H1 (cell line): ENCODE measurements around the gene SLC27A4. TPM values are rescaled to one million over a fixed set of nuclear protein-coding genes. Genes with fewer than 3 reads are reported as not detected.

ENCODE experiments used
- CTCF ChIA-PET: fragments of 300-600 bp; sonication (Branson Sonifier 250); formaldehyde crosslinking; loops from one replicate; lab custom pipeline; 2021; ENCODE audit not compliant: partially characterized antibody; lab: Charles Lee
- POLR2A ChIA-PET: fragments of 300-600 bp; sonication (Branson Sonifier 250); formaldehyde crosslinking; loops from one replicate; lab custom pipeline; 2021; ENCODE audit warnings: inconsistent platforms; ENCODE audit not compliant: partially characterized antibody; lab: Charles Lee
- DNase-seq, 2 experiments: peaks; one replicate each; pipeline versions ENCODE4 v3.0.0 to v3.0.0-alpha.2; 2010 to 2022; ENCODE audit warnings: low spot score in 2 of 2, low read depth in 1 of 2, mixed read lengths in 1 of 2
- FAIRE-seq: peaks from 2 replicates; lab custom pipeline; 2011; peaks lifted over from hg19 to GRCh38; lab: Jason Lieb, UNC
- H2AFZ ChIP-seq: 2 replicates; pipeline ENCODE4 v1.8.1; 2012; ENCODE audit warnings: low read length, inconsistent platforms
- H2AK5ac ChIP-seq: 2 replicates; pipeline ENCODE4 v1.6.1; 2013; ENCODE audit warnings: low read depth, low read length
- H2BK120ac ChIP-seq: replicated peaks from 2 replicates; pipeline ENCODE3; 2013; ENCODE audit warnings: low read depth, low read length, inconsistent platforms
- H2BK12ac ChIP-seq: 2 replicates; pipeline ENCODE4 v1.6.1; 2013; ENCODE audit warnings: low read depth, low read length
- H2BK15ac ChIP-seq: 2 replicates; pipeline ENCODE4 v1.6.1; 2013; ENCODE audit warnings: low read length
- H2BK20ac ChIP-seq: 2 replicates; pipeline ENCODE4 v1.6.1; 2013; ENCODE audit warnings: low read length
- H2BK5ac ChIP-seq: 2 replicates; pipeline ENCODE4 v1.6.1; 2013; ENCODE audit warnings: low read depth, low read length
- H3K14ac ChIP-seq: 2 replicates; pipeline ENCODE4 v1.6.1; 2013; ENCODE audit warnings: inconsistent platforms; ENCODE audit not compliant: insufficient read length
- H3K18ac ChIP-seq: 2 replicates; pipeline ENCODE4 v1.6.1; 2013; ENCODE audit warnings: low read length; ENCODE audit errors: extremely low read depth
- H3K23ac ChIP-seq: 2 replicates; pipeline ENCODE4 v1.6.1; 2013; ENCODE audit warnings: inconsistent platforms; ENCODE audit not compliant: insufficient read length
- H3K23me2 ChIP-seq: 2 replicates; pipeline ENCODE4 v1.6.1; 2013; ENCODE audit warnings: low read depth, low read length
- H3K27ac ChIP-seq: 2 replicates; pipeline ENCODE4 v1.6.1; 2011; ENCODE audit warnings: low read depth, low read length, inconsistent platforms
- H3K27me3 ChIP-seq, 4 experiments: replicated peaks in 1 of 4; 1 replicate in 1 of 4; 2 replicates in 3 of 4; pipeline versions ENCODE4 v1.6.1 to v1.8.1; 2011 to 2013; ENCODE audit warnings: low read length in 3 of 4, mild to moderate bottlenecking in 3 of 4, inconsistent platforms in 2 of 4, mixed read lengths in 2 of 4, moderate library complexity in 1 of 4; ENCODE audit not compliant: control insufficient read depth in 3 of 4, insufficient read depth in 3 of 4; ENCODE audit errors: extremely low read depth in 1 of 4
- H3K36me3 ChIP-seq, 4 experiments: 2 replicates each; pipeline versions ENCODE4 v1.6.1 to v1.8.1; 2011 to 2013; ENCODE audit warnings: mild to moderate bottlenecking in 4 of 4, low read length in 3 of 4, moderate library complexity in 2 of 4, control low read depth in 1 of 4, inconsistent platforms in 1 of 4; ENCODE audit not compliant: insufficient read depth in 4 of 4, control insufficient read depth in 2 of 4
- H3K4ac ChIP-seq: replicated peaks from 2 replicates; pipeline ENCODE3; 2013; ENCODE audit warnings: low read length, low read depth, mixed read lengths, inconsistent platforms; ENCODE audit not compliant: insufficient read length
- H3K4me1 ChIP-seq, 4 experiments: replicated peaks in 1 of 4; 1 replicate in 1 of 4; 2 replicates in 3 of 4; pipeline versions ENCODE4 v1.6.1 to v1.8.1; 2011 to 2013; ENCODE audit warnings: low read length in 3 of 4, inconsistent platforms in 2 of 4, mixed read lengths in 1 of 4; ENCODE audit not compliant: insufficient read depth in 4 of 4, control insufficient read depth in 3 of 4
- H3K4me2 ChIP-seq, 2 experiments: 2 replicates each; pipeline versions ENCODE4 v1.6.1 to v1.8.1; 2011 to 2013; ENCODE audit warnings: low read depth in 2 of 2, low read length in 2 of 2, control low read depth in 1 of 2, inconsistent platforms in 1 of 2, mild to moderate bottlenecking in 1 of 2; ENCODE audit not compliant: insufficient read depth in 1 of 2
- H3K4me3 ChIP-seq, 4 experiments: fragments of 200-600, 300-600 bp in 1 of 4; sonication (generic), shearing (Covaris generic), sonication (Bioruptor Twin) in 1 of 4; 2 replicates each; pipeline versions ENCODE4 v1.5.1 to v1.8.1; 2011 to 2016; ENCODE audit warnings: low read length in 4 of 4, low read depth in 3 of 4, control low read depth in 2 of 4, inconsistent platforms in 2 of 4, mild to moderate bottlenecking in 2 of 4, mixed read lengths in 1 of 4, moderate library complexity in 1 of 4; ENCODE audit not compliant: insufficient read depth in 2 of 4; ENCODE audit errors: extremely low read depth in 1 of 4
- H3K56ac ChIP-seq: replicated peaks from 2 replicates; pipeline ENCODE3; 2013; ENCODE audit warnings: low read depth, mild to moderate bottlenecking, mixed read lengths, low read length, inconsistent platforms; ENCODE audit not compliant: insufficient read length
- H3K79me1 ChIP-seq: 2 replicates; pipeline ENCODE4 v1.6.1; 2013; ENCODE audit warnings: low read depth, low read length, control low read depth
- H3K79me2 ChIP-seq, 2 experiments: 2 replicates each; pipeline versions ENCODE4 v1.6.1 to v1.8.1; 2012 to 2013; ENCODE audit warnings: low read length in 2 of 2, mild to moderate bottlenecking in 2 of 2, inconsistent platforms in 1 of 2; ENCODE audit not compliant: insufficient read depth in 2 of 2, control insufficient read depth in 1 of 2
- H3K9ac ChIP-seq, 4 experiments: replicated peaks in 1 of 4; 1 replicate in 1 of 4; 2 replicates in 3 of 4; pipeline versions ENCODE4 v1.6.1 to v1.8.1; 2011 to 2013; ENCODE audit warnings: low read depth in 3 of 4, low read length in 3 of 4, control low read depth in 2 of 4, mild to moderate bottlenecking in 2 of 4, moderate library complexity in 2 of 4, inconsistent platforms in 1 of 4; ENCODE audit errors: extremely low read depth in 1 of 4
- H3K9me3 ChIP-seq, 2 experiments: 2 replicates each; pipeline versions ENCODE4 v1.6.1 to v1.8.1; 2012 to 2013; ENCODE audit warnings: mild to moderate bottlenecking in 2 of 2, moderate library complexity in 2 of 2, control low read depth in 1 of 2, inconsistent platforms in 1 of 2, low read depth in 1 of 2, low read length in 1 of 2, mixed read lengths in 1 of 2; ENCODE audit not compliant: insufficient read depth in 2 of 2
- H4K20me1 ChIP-seq, 2 experiments: replicated peaks in 1 of 2; 2 replicates each; pipeline versions ENCODE3 to v1.8.1; 2011 to 2013; ENCODE audit warnings: inconsistent platforms in 2 of 2, low read length in 2 of 2, mild to moderate bottlenecking in 1 of 2; ENCODE audit not compliant: insufficient read depth in 2 of 2, control insufficient read depth in 1 of 2
- H4K5ac ChIP-seq: 2 replicates; pipeline ENCODE4 v1.6.1; 2013; ENCODE audit warnings: low read length, low read depth, mixed read lengths, inconsistent platforms; ENCODE audit not compliant: insufficient read length
- H4K8ac ChIP-seq: 2 replicates; pipeline ENCODE4 v1.8.0; 2013; ENCODE audit warnings: mild to moderate bottlenecking, moderate library complexity, low read length, inconsistent platforms; ENCODE audit not compliant: insufficient read depth; ENCODE audit errors: extremely low read depth
- H4K91ac ChIP-seq: replicated peaks from 2 replicates; pipeline ENCODE3; 2013; ENCODE audit warnings: low read length, mixed read lengths, inconsistent platforms; ENCODE audit not compliant: insufficient read length
- ASH2L ChIP-seq: fragments of 200-600, 300-600 bp; sonication (generic); IDR thresholded peaks from one replicate; pipeline ENCODE4 v1.7.1; 2017; ENCODE audit warnings: low read length
- GTF2F1 ChIP-seq: IDR thresholded peaks from 2 replicates; pipeline ENCODE4 v1.6.1; 2012; ENCODE audit warnings: low read depth, low read length, improper control_type of control experiment, borderline replicate concordance
- SP4 ChIP-seq: IDR thresholded peaks from 2 replicates; pipeline ENCODE4 v1.6.1; 2012; ENCODE audit warnings: low read length, inconsistent platforms
- SUZ12 ChIP-seq: fragments of 200-600 bp; sonication (generic); IDR thresholded peaks from 2 replicates; pipeline ENCODE4 v1.6.1; 2012; ENCODE audit warnings: mild to moderate bottlenecking, inconsistent platforms, low read length, moderate library complexity, mixed read lengths
- ZNF274 ChIP-seq: IDR thresholded peaks from 2 replicates; pipeline ENCODE4 v1.7.0; 2012; ENCODE audit warnings: low read length, borderline replicate concordance; ENCODE audit errors: extremely low read depth
- WGBS, 2 experiments: shearing (Covaris generic) in 1 of 2; methylation state at CpG; one replicate each; pipeline versions ENCODE4 v1.1.6 to v1.1.7; 2013 to 2015; ENCODE audit warnings: low lambda C conversion rate in 2 of 2, mixed read lengths in 2 of 2, inconsistent platforms in 1 of 2, low coverage in 1 of 2, missing lambda C conversion rate in 1 of 2; ENCODE audit not compliant: insufficient replicate concordance in 2 of 2, insufficient coverage in 1 of 2, insufficient read length in 1 of 2; ENCODE audit errors: extremely low coverage in 1 of 2, missing lambda C conversion rate in 1 of 2; 5-methylcytosine and 5-hydroxymethylcytosine counted together
- polyA plus RNA-seq, 7 experiments: library from polyadenylated mRNA; depleted of rRNA in 3 of 7; stranded (reverse) in 5 of 7; unstranded in 2 of 7; fragments of >200 nt in 5 of 7; fragments of 200-250 nt in 2 of 7; gene quantifications; 1 replicate in 5 of 7; 2 replicates in 1 of 7; 4 replicates in 1 of 7; pipeline versions ENCODE4 v1.2.1 to v1.2.3, GENCODE V29; 2011 to 2013; ENCODE audit warnings: missing spikeins in 2 of 7, mixed read lengths in 2 of 7
- total RNA-seq: library from RNA; stranded (reverse); fragmentation: NEBNext Ultra II Directional; extraction: Animal tissue kit (Norgen Biotek cat#: 25700); gene quantifications from 2 replicates; pipeline ENCODE4 v1.2.1, GENCODE V29; 2021

Gene SLC27A4
- total and polyA plus RNA-seq, 2 of the 8 experiments (the other 6 are each of a cell fraction or from before 2014, with no cell fraction given): 14.9 to 20.5 TPM

- Histone ChIP-seq H3K4me1 (no peaks in the 10 kb centered on the region), H4K8ac (no peak overlapping the region), H3K23me2 (no peaks in the 10 kb centered on the region), H3K4ac (no peak overlapping the region), H3K56ac (no peak overlapping the region), H3K23ac (no peak overlapping the region), H3K36me3 (peaks cover 0 to 9% (median 2%) of the 10 kb centered on the region in 4 experiments; a peak in 4 of 8 replicates), H3K79me2 (no peaks in the 10 kb centered on the region), H3K9ac (no peak overlapping the region), H2BK12ac (no peak overlapping the region), H3K4me2 (no peak overlapping the region), H3K14ac (no peak overlapping the region), H3K27me3 (no peaks in the 10 kb centered on the region; a peak in 1 of 7 replicates), H2BK15ac (no peak overlapping the region), H4K91ac (no peak overlapping the region), H3K4me3 (no peak overlapping the region), H3K9me3 (no peaks in the 10 kb centered on the region), H3K79me1 (peaks cover 2% of the 10 kb centered on the region; the same call in 1 of the 2 replicates), H2AK5ac (no peak overlapping the region), H4K5ac (no peak overlapping the region), H2BK120ac (no peak overlapping the region), H2AFZ (no peak overlapping the region), H3K18ac (no peak overlapping the region), H4K20me1 (no peaks in the 10 kb centered on the region), H2BK20ac (no peak overlapping the region), H3K27ac (no peak overlapping the region), H2BK5ac (no peak overlapping the region)
- POLR2A ChIA-PET: interaction anchor here (0.6 to 3.1 kb wide), 9 partner anchors 12 to 1259 kb away, joined by 3 to 13 read pairs (median 3); partner anchors contain the start of gene TRUB2
- WGBS, 2 experiments: 85% methylated on average over 11 of the region's 11 CpGs; no CpG with 5 or more reads in 1 of the 2 experiments
- FAIRE-seq (no peak), DNase-seq (no peak)
- CTCF ChIA-PET: interaction anchor here (0.6 to 1.9 kb wide), 4 partner anchors 8 to 348 kb away, joined by 3 to 8 read pairs (median 3); no protein-coding TSS in a partner anchor
- TF ChIP-seq ASH2L (no peak), SP4 (no peak), GTF2F1 (no peak), SUZ12 (no peak), ZNF274 (no peak)
Measured at GRCh38 chr9:128333451-128333869, 6.9 kb upstream of the SLC27A4 start.
